Fibroblast of lung (primary cell): ENCODE measurements around the gene POLR2B. TPM values are rescaled to one million over a fixed set of nuclear protein-coding genes. Genes with fewer than 3 reads are reported as not detected.

ENCODE experiments used
- DNase-seq, 2 donors: peaks; one replicate each; pipeline versions ENCODE4 v3.0.0 to v3.0.0-alpha.2; 2010; ENCODE audit warnings: low read depth in 2 of 2
- H2AFZ ChIP-seq: 2 replicates; pipeline ENCODE4 v1.5.1; 2012; ENCODE audit warnings: low read length, control low read depth, inconsistent platforms
- H3K27ac ChIP-seq: 2 replicates; pipeline ENCODE4 v1.5.1; 2011; ENCODE audit warnings: low read length, control low read depth; ENCODE audit not compliant: insufficient read depth
- H3K27me3 ChIP-seq: 2 replicates; pipeline ENCODE4 v1.5.1; 2011; ENCODE audit warnings: mild to moderate bottlenecking, low read length; ENCODE audit not compliant: control insufficient read depth, insufficient read depth
- H3K36me3 ChIP-seq: 2 replicates; pipeline ENCODE4 v1.5.1; 2011; ENCODE audit warnings: low read length; ENCODE audit not compliant: control insufficient read depth, insufficient read depth
- H3K4me1 ChIP-seq: 2 replicates; pipeline ENCODE4 v1.5.1; 2011; ENCODE audit warnings: low read length; ENCODE audit not compliant: control insufficient read depth, insufficient read depth; ENCODE audit errors: extremely low read depth
- H3K4me2 ChIP-seq: 2 replicates; pipeline ENCODE4 v1.5.1; 2011; ENCODE audit warnings: low read length, control low read depth; ENCODE audit not compliant: insufficient read depth; ENCODE audit errors: extremely low read depth
- H3K4me3 ChIP-seq, 4 experiments: fragments of 200-600 bp in 1 of 4; sonication (generic) in 1 of 4; replicated peaks in 1 of 4; 2 replicates each; pipeline ENCODE4 v1.5.1; 2011 to 2016; ENCODE audit warnings: low read length in 4 of 4, low read depth in 3 of 4, mild to moderate bottlenecking in 3 of 4, control low read depth in 2 of 4, inconsistent platforms in 1 of 4, mixed read lengths in 1 of 4; ENCODE audit not compliant: insufficient read depth in 1 of 4; ENCODE audit errors: control extremely low read depth in 1 of 4
- H3K79me2 ChIP-seq: 2 replicates; pipeline ENCODE4 v1.5.1; 2012; ENCODE audit warnings: mild to moderate bottlenecking, low read length, inconsistent platforms; ENCODE audit not compliant: control insufficient read depth, insufficient read depth
- H3K9ac ChIP-seq: 2 replicates; pipeline ENCODE4 v1.5.1; 2011; ENCODE audit warnings: mild to moderate bottlenecking, low read length, control low read depth; ENCODE audit not compliant: insufficient read depth
- H3K9me3 ChIP-seq: 2 replicates; pipeline ENCODE4 v1.5.1; 2012; ENCODE audit warnings: low read depth, low read length; ENCODE audit not compliant: control insufficient read depth, insufficient read depth
- H4K20me1 ChIP-seq: 2 replicates; pipeline ENCODE4 v1.5.1; 2011; ENCODE audit warnings: low read length; ENCODE audit not compliant: control insufficient read depth, insufficient read depth; ENCODE audit errors: extremely low read depth
- CTCF ChIP-seq, 2 donors: IDR thresholded peaks in 1 of 2; conservative IDR thresholded peaks in 1 of 2; 1 replicate in 1 of 2; 2 replicates in 1 of 2; pipeline ENCODE4 v1.5.1; 2011 to 2012; ENCODE audit warnings: low read length in 2 of 2, control low read depth in 1 of 2, inconsistent platforms in 1 of 2, low read depth in 1 of 2, mild to moderate bottlenecking in 1 of 2
- EZH2 ChIP-seq: IDR thresholded peaks from 2 replicates; pipeline ENCODE4 v1.5.1; 2012; ENCODE audit warnings: low read length, control low read depth, mild to moderate bottlenecking; ENCODE audit errors: missing control alignments
- polyA plus RNA-seq, 2 donors: library from polyadenylated mRNA; depleted of rRNA in 1 of 2; stranded (reverse) in 1 of 2; unstranded in 1 of 2; fragments of >200 nt; gene quantifications; 2 replicates each; pipeline ENCODE4 v1.2.1, GENCODE V29; 2011 to 2012; ENCODE audit warnings: missing spikeins in 1 of 2
- total RNA-seq: library from RNA; depleted of rRNA; stranded (reverse); fragments of >200 nt; gene quantifications from 2 replicates; pipeline ENCODE4 v1.2.1, GENCODE V29; 2014

Gene POLR2B
- total and polyA plus RNA-seq, 2 donors (not counting 1 experiment from before 2014, with no cell fraction given): 104 to 105 TPM

GRCh38 chr4:57053508-57053907 lies 74.8 kb downstream of the POLR2B start:
- Histone ChIP-seq H3K4me1 (peaks cover 2% of the 10 kb centered on the region), H3K9me3 (no peaks in the 10 kb centered on the region), H2AFZ (no peak overlapping the region), H3K9ac (no peak overlapping the region), H3K36me3 (no peaks in the 10 kb centered on the region), H3K27me3 (no peaks in the 10 kb centered on the region), H4K20me1 (no peaks in the 10 kb centered on the region), H3K27ac (no peak overlapping the region), H3K4me2 (no peak overlapping the region), H3K4me3 (no peak overlapping the region), H3K79me2 (peaks cover 5% of the 10 kb centered on the region)
- TF ChIP-seq EZH2 (no peak), CTCF (conservative IDR thresholded peaks at IDR 0.05 in 1 of 2, IDR thresholded peaks at IDR 0.05 in 1 of 2; ENCODE audit: low read depth in 1 of 2, low read length in 2 of 2) (no peak)
- peak in 1 of 2 donors; percentile 96 for DNase-seq

- DNase-seq: no peak
Observed at GRCh38 chr4:57055886-57056285, 77.2 kb downstream of the POLR2B start.

More at GRCh38 chr4:57055886-57056285, 77.2 kb downstream of the POLR2B start:
- Histone ChIP-seq H3K4me1 (peaks cover 2% of the 10 kb centered on the region), H3K9me3 (no peaks in the 10 kb centered on the region), H3K27me3 (no peaks in the 10 kb centered on the region), H3K9ac (no peak overlapping the region), H3K79me2 (peaks cover 5% of the 10 kb centered on the region), H4K20me1 (no peaks in the 10 kb centered on the region), H3K36me3 (no peaks in the 10 kb centered on the region), H3K27ac (no peak overlapping the region), H3K4me2 (no peak overlapping the region), H2AFZ (peak overlapping the region; percentile 21), H3K4me3 (no peak overlapping the region)
- no peak for TF ChIP-seq EZH2
- no peak for TF ChIP-seq CTCF (conservative IDR thresholded peaks at IDR 0.05 in 1 of 2, IDR thresholded peaks at IDR 0.05 in 1 of 2; ENCODE audit: low read depth in 1 of 2, low read length in 2 of 2)
